Sciatic nerve (tissue), 2 donors: Measurements from ENCODE around the gene MARK2. TPM values are rescaled to one million over a fixed set of nuclear protein-coding genes. Genes with fewer than 3 reads are reported as not detected.
A peak's percentile ranks its signal among the peaks of the same experiment; 100 is the strongest.

Source experiments
- ATAC-seq: fragments of 200-7000 bp; cut with Tn5 transposase; one replicate; pipeline ENCODE4 v1.9.1; 2020; ENCODE audit warnings: mild to moderate bottlenecking, moderate library complexity
- DNase-seq: peaks from one replicate; pipeline ENCODE4 v3.0.0-alpha.2; 2020; ENCODE audit warnings: low spot score
- intact Hi-C: fragments of 100-400 bp; cut with DNase I; formaldehyde crosslinking; loops from one replicate; pipeline ENCODE4 v1.14.2; 2022
- total RNA-seq: library from RNA; stranded (reverse); fragmentation: NEBNext Ultra II Directional; extraction: Animal tissue kit (Norgen Biotek cat#: 25700); gene quantifications from one replicate; pipeline ENCODE4 v1.2.1, GENCODE V29; 2021
- donor health status: DM: no; HTN: no; CAD: no.
- donor health status: DM: no; HTN: no; CAD: no.

The MARK2 gene
- total RNA-seq, 1 donor from 2014 or later, result 29.8 TPM

DNA sequence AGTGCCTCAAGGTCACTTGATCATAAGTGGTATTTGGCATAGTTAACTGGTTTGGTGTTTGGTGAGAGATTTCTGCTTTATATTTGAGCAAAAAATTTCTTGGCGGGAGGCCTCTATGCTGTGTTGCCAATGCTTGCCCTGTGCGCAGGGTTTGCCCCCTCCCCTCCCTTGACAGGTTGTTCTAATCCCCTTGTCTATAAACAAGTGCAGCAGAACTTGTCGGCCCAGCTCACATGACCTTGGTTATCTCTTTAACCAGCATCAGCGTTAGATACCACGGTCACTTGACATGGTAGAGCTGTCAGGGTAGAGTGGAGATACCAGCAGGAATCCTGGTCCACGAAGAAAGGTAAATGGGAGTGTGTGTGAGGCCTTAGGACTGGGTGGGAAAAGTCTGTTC is 35.6 kb downstream of the MARK2 start:
- ATAC-seq, result no peak
- no peak for DNase-seq
- intact Hi-C loops, result no loop called here

DNA sequence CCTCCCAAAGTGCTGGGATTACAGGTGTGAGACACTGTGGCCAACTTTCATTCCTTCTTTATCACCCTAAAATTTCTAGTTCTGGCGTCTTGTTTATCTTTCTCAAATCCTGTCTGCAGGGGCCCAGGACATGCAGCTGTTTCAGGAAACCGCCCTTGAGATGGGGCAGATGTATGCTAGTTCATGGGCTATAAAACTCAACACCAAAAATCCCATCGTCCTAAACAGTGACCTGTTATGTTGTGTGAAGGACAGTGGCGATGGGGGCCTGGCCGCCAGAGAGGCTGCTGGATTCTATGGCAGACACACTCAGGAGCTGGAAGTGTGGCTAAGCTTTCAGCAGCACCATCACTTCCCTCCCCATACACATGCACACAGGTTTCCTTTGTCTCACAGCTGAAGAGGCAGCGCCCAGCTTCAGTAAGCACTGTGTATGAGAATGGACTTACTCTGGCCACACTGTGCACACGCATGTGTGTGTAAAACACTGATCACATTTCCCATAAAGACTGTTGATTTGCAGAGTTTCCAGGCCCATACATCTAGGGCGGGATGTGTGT is 36.7 kb downstream of the MARK2 start:
- ATAC-seq (no peak), DNase-seq (no peak)
- intact Hi-C loops, result no loop called here

DNA sequence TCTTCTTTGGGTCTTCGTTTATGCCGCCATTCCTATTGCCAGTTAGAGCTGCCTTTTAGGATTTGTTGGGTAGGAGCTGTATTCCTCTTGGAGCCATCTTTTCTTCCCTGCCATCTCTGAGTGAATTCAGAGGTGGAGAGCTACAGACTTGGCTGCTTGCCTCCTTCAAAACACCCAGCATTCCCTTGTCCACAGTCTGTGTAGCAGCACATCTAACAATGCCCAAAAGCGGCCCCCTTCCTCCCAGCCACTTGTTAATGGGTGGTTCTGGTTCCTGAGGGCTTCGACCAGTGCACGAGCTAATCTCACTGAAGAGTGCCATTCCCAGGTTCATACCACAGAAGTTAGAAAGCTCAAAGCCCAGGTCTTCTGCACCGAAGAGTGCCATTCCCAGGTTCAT is 37.7 kb downstream of the MARK2 start:
- intact Hi-C loops, result no loop called here
- ATAC-seq, result no peak
- DNase-seq, result no peak

DNA sequence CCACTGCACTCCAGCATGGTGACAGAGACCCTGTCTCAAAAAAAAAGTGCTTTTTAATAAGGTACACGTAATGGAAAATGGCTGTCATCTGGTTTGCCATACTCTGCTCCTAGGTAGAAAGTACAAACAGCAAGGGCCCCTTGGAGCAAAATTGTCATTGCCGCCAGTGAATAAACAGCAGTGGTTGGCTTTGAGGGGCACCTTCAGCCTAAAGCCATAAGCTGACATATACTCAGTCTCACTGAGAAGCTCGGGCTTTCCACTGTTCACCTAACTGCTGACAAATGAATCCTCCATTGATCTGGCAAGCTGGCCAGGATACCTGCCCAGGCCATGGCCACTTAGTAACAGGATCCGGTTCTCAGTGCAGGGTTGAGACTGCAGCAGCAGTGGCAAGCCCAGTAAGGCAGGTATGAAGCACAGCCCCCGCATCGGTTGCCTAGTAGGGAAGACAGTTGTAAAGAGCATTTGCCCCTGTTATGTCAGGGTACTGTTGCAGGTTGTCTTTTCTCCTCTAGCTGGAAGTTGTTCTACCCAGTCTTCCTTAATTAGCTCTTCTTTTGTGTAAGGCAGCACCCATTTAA is 38.8 kb downstream of the MARK2 start:
- DNase-seq, result no peak
- intact Hi-C loops, result no loop called here
- ATAC-seq, result no peak

DNA sequence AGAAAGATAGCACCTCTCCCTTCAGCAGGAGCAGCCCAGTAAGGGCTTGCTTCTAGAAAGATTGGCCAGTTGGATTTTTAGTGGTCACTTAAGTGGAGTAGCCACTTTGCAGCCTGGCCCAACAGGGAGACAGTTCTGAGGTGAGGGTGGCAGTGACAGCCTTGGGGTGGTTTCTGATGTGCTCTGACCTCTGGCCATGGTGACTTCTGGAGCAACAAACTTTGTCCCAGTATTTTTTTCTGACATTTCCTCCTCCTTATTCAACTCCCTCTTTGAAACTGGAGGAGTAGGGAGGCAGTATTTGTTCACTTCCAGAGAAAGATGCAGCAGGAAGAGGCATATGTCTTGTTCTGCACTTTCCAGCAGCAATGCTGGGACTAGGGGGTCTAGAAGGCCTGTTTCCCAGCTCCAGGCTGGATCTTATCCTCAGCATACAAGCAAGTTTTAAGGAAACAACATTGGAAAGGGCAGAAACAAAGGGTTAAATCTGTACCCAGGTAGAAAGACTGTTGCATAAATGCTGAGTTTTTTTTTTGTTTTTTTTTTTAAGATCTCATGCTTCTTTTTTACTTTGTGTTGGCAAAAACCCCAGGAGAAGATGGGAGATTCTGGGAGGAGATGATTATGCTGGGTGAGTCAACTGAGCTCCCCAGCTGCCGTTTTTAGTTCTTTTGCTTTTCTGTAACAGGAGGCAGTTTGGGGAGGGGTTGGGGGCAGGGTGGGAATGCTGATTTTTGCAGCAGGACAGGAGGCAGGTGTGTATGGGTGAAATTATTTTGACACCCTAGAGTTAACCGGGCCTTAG is 40.9 kb downstream of the MARK2 start:
- intact Hi-C loops, result no loop called here
- ATAC-seq, result no peak
- no peak for DNase-seq

DNA sequence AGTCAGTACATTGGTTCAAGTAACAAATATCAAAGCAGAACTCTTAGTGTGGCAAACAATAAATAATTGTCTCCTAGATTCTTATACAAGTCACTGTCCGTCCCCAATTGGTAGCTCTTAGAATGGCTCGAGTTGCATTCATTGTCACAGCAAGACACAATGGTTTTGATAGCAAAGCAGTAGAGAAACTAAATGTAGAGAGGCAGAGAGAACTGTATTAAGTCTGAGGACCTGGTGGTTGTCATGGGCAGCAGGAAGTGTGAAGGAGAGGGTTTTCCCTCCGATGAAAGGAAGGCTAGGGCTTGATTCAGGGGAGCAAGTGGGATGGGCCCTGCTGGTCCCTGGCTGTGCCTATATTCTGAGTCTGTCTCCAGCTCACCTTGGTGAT is 41.5 kb downstream of the MARK2 start:
- DNase-seq (no peak), ATAC-seq (no peak)
- intact Hi-C loops, result no loop called here

DNA sequence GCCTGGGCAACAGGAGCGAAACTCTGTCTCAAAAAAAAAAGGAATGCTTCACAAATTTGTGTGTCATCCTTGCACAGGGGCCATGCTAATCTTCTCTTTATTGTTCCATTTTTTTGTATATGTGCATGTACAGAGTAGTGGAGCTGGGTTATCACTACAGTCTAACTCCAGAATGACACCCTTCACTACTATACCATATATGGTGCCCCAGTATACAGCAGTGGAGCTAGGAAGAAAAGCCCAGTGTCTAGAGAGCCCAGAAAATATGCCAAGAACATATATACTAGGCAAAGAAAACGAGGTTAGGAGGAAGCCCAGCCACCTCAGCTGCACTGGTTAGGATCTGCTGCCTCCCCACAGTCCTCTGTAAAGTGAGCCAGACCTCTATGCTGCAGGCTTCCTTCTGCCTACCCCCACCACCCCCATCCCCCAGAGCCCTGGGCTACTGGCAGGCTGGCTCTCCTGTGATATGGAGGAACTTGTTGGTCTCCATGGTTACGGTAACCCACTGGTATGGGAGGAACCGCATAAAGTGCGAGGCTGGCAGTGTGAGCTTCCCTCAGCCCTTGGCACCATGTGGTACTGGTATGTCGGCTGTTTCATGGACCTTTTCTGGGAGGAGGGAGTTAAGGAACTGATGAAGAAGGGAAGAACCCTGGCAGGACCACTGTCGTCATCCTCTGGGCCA is 43.8 kb downstream of the MARK2 start:
- no peak for DNase-seq
- intact Hi-C loops, result no loop called here
- ATAC-seq, result peak; percentile 66

DNA sequence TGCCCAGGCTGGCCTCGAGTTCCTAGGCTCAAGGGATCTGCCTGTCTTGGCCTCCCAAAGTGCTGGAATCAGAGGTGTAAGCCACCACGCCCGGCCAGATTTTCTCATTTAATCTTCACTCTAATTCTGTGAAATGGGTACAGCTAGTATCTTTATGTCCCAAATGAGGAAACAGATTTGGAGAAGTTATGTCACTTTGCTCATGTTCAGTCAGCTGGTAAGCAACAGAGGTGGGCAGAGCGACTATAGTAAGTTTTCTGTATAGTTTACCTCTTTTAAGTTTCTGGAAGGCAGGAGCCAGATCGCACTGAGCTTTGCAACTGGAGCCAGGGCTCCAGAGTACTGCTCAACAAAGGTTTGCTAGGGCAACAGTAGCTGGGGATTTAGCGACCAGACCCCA is 44.9 kb downstream of the MARK2 start:
- intact Hi-C loops, result no loop called here
- ATAC-seq (no peak), DNase-seq (no peak)

DNA sequence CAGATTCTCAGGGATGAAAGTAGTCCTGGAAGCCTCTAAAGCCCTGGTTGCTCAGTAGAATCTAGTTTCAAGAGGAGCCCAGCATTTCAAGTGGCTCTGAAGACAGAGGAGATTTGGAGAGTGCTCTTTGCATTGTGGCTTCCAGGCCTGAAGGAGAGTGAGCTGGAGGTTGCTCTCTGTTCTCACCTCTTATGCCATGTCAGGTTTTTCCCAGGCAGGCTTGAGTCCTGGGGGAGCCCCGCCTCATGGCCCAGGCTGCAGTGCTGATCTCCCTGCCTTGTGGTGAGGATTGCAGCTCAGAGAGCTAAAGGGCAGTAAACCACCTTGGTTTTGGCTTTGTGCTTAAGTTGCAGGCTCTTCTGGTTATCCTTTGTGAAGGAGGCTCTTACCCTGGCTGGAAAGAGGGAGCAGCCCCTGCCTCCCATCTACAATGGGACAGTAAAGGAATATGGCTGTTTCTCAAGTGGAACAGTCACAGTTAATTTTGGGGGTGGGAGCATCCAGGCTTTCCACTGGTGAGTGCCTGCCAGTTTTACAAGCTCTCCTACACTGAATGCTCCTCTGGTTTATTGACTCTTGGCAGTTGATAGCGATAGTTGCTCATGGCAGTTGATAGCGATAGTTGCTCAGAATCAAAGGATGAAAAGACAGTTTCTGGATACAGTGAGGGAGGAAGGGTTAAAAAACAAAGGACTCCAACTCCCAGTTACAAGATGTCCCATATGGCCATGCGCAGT is 45.5 kb downstream of the MARK2 start:
- DNase-seq (no peak), ATAC-seq (no peak)
- intact Hi-C loops, result no loop called here

DNA sequence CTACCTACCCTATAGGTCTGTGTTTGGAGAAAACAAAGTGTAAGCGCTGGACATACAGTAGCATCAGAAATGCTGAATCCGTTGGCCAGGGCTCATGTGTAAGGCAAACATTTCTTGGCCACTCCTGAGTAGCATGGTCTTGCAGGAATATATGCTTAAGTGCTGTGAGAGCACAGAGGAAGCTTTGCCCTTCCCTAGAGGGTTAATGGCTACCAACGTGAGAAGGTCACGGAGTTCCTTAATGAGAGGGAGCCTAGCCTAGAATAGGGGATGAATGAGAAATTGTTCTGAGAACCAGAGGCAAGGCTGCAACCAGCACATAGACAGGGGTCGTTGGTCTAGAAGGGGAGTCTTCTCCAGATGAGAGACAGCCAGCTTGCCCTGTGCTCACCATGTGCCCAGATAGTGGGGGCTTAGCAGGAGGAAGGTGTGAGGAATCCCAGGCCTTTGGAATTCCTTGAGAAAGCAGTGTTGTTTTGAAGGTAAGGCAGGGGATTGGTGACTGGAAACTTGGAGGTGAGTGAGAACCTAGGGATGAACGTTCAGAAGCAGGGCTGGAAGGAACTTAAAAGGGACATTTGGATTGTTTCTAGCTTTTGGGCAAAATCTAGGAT is 48.6 kb downstream of the MARK2 start:
- DNase-seq, result no peak
- intact Hi-C loops, result no loop called here
- no peak for ATAC-seq

DNA sequence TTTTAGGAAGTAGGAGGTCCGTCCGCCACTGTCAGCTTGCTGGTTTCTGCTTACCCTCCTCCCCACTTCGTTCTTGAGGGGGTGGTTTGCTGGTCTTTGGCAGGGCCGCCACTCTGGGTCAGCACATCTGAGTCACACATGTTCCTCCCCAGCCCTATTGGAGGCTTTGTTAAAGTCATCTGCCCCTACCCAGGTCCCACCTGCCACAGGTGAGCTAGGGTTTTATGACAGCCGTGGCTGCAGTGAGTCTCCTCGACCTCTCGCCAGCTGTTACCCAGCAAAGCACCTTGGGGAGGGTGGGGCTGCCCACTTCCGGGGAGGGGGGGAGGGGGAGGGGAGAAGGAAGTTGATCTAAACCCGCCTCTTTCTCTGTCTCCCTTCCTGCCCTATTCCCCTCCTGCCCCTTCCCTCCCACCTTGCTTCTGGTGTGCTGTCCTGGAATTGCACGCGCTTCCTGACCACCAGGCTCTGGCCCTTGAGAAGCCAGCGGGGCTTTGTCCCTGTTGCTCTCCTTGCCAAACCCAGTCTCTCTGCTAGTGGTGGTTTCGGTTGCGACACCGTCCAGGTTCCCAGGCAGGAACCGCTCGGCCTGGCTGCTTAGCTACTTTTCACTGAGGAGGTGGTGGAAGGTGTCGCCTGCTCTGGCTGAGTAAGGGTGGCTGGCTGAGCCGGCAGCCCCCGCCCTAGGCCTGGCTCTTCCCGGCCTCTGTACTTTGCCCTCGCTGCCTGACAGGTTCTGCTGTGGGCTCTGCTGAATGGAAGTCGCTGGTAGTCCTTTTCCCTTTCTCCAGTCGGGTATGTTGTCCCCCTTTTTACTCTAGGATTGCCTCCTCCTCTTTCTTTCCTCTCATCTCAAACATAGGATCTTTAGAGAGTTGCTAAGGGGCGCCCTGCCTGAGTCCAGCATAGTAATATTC is 49.5 kb downstream of the MARK2 start:
- intact Hi-C loops, result no loop called here
- ATAC-seq (peak; percentile 73), DNase-seq (no peak)

DNA sequence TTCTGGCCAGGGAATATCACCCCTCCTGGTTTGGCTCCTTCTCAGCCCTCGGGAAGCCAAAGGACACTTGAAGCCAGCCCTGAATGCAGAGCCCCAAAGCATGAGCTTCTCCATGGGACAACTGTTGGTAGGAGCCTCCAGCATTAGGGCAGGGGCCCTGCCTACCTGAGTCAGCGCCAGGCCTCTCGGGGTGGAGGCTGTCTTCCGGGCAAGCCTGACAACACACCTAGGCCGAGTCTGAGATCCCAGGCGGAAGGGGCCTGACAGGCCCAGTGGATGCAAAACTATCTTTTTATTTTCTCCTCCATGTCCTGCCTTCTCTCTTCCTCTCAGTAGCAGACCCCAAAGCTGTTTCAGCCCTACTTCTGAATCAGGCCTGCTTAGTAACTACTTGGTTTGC is 50.4 kb downstream of the MARK2 start:
- ATAC-seq (no peak), DNase-seq (no peak)
- intact Hi-C loops, result no loop called here

DNA sequence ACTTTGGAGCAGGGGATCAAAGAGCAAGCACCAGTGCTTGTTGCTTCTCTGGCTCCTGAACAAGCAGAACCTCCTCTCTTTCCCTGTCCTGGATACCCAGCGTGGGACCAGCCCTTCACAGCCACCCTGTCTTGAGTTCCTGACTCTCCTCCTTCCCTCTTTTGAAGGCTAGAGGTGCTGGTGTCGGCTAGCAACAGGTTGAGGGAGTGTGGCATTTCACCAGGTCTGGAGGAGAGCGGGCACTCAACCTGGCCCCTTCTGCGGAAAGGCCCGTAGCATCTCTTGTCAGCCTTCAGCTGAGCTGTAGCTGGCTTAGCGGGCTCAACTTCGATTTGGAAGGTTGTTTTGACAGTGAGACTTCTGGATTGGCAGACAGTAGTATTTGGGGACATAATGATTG is 51.5 kb downstream of the MARK2 start:
- no peak for DNase-seq
- intact Hi-C loops, result no loop called here
- ATAC-seq, result no peak

DNA sequence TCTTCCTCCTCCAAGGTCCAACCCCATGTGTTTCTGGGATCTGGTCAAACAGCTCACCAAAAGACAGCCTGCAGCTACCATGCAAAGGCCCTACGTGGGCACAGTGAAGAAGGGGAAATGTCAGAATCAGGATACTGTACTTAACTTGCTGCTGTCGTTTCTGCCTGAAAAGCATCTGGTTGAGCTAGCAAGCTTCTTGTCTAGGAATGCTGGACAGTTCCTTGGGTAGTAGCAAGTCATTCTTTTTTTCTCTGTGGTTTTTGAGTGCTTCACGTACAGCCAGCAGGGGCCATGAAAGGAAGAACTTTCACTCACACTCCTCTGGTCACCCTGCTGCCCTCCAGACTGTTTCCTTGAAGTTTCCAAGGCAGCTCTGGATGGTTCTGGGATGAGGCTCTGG is 53.3 kb downstream of the MARK2 start:
- intact Hi-C loops, result no loop called here
- ATAC-seq (no peak), DNase-seq (no peak)

DNA sequence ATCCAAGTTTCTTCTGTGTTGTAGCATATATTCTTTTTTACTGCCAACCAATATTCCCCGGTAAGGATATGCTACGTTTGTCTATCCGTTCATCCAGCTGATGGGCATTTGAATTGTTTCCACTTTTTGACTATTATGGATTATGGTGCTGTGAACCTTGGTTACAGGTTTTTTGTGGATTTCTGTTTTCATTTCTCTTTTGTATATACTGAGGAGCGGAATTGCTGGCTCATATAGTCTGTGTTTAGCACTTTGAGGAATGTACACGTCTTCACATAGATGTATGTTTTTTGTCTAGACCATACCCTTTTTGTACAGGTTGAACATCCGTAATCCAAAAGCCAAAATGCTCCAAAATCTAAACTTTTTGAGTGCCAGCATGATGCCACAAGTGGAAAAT is 54.4 kb downstream of the MARK2 start:
- ATAC-seq (no peak), DNase-seq (no peak)
- intact Hi-C loops, result no loop called here

DNA sequence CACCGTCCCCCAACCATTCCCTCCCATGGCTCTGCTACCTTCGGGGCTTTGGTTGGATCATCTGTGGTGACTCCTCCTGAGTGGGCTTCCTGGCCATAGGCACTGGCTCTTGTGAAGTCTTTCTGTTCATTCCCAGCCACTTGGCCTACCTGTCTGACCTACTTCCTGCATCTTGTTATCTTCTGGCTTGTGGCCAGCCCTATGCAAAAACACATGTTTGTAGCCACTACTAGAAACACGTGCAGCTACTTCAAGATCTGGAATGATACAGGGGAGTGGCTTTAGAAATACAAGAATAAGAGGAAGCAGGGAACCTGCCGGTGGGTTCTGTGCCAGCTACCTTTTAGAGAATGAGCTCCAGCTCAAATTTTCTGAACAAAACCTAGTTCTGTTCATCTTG is 57.2 kb downstream of the MARK2 start:
- no peak for DNase-seq
- no peak for ATAC-seq
- intact Hi-C loops, result no loop called here

DNA sequence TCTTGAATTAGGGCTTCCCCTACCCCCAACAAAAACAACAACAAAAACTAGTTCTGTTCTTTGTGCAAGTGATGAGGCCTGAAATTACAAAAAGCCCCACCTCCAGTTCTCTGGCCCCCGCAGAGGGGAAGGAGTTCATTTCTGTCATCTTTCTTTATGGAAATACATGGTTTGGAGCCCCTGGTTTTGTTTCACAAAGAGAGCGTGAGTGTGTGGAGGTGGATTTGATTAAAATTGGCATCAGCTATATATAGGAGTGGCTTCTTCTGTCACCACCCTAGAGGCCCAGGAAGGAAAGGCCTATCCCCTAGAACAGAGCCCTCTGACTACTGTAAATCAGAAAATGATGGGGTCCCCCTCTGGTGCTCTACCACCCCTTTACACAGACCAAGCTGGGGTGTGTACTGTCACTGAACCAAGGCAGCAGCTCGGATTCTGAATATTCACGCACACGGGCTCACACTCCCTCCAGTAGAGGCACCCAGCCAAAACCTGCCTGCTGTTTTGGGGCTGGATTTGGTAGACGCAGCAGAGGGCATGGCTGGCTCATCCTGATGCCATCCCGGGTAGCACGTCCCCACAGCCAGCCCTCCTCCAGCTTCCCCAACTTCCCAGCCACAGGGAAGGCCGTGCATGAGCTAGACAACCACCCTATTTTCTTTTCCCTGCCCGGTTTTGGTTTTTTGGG is 58.7 kb downstream of the MARK2 start:
- ATAC-seq (peak; percentile 52), DNase-seq (no peak)
- intact Hi-C loops, result no loop called here

DNA sequence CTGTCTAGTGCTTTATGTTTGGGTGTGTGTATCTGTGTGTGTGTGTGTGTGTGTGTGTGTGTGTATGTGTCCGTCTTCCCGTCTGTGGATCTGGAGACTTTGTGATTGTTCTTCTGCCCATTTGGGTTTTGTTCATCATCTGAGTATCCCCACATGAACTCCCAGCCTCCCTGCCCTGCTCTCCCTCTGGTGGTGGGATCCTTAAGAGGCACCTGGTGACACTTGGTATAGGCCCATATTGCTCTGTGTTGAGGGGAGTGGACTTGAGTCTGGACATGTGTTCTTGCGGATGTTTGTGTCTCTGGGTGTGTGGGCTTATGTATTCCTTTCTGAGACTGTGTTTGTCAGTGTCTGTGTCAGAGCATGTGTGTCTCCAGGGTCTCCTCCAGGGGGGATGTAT is 62.8 kb downstream of the MARK2 start:
- DNase-seq, result no peak
- intact Hi-C loops, result no loop called here
- no peak for ATAC-seq
